Activated naive CD8-positive, alpha-beta T cell treated with anti-CD3 and anti-CD28 coated beads for 36 hours (primary cell): ENCODE measurements around the gene ANKRD61. TPM values are rescaled to one million over a fixed set of nuclear protein-coding genes. Genes with fewer than 3 reads are reported as not detected.
"Not testable (repeated sequence)": the region's sequence is repeated elsewhere in the genome, so short reads cannot be mapped to it uniquely, and the experiment has no call there.

Source experiments
- DNase-seq: peaks from one replicate; pipeline ENCODE4 v3.0.0; 2021
- H3K27ac Mint-ChIP-seq: one replicate; pipeline ENCODE4 v1.8.0; 2022; ENCODE audit warnings: mild to moderate bottlenecking, moderate library complexity, mixed read lengths
- H3K27me3 Mint-ChIP-seq: one replicate; pipeline ENCODE4 v1.8.0; 2022; ENCODE audit warnings: mild to moderate bottlenecking, mixed read lengths
- H3K36me3 Mint-ChIP-seq: one replicate; pipeline ENCODE4 v1.8.0; 2021; ENCODE audit warnings: mild to moderate bottlenecking, mixed read lengths
- H3K4me1 Mint-ChIP-seq: one replicate; pipeline ENCODE4 v1.8.0; 2021; ENCODE audit warnings: mixed read lengths
- H3K4me3 Mint-ChIP-seq: one replicate; pipeline ENCODE4 v1.8.0; 2022; ENCODE audit warnings: mild to moderate bottlenecking, moderate library complexity, mixed read lengths
- H3K9me3 Mint-ChIP-seq: one replicate; pipeline ENCODE4 v1.8.0; 2022; ENCODE audit warnings: mixed read lengths
- total RNA-seq, 2 experiments: library from RNA; stranded (reverse); gene quantifications; one replicate each; pipeline ENCODE4 v1.2.3, GENCODE V29; 2021

ANKRD61 gene
- total RNA-seq: under 1 TPM in 1 of 2 experiments, not detected in 1; 0.16 TPM

DNA sequence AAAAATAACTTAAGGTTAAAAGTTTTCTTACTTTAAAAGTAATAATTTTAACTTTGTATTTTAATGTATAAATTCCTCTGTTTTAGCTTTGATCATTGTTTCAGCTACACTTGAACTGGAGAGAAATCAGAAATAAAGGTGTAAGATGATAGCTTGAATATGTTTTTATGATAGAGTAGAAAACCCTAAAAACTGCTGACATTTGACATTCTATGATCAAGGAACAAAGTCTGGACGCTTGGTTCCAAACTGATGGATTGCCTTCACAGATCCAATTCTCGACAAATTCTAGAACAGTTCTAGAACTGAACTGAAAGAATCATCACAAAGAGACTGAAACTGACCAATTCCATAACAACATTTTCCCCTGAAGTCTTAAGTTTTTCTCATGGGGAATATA is at the start of gene ANKRD61:
ANKRD61 (plus strand) TSS at position 389 of the 400 bp plus-strand sequence; CDS start at position 389, 0 bp downstream.
- no peak for DNase-seq
- Mint-ChIP-seq H3K4me1 (peaks cover 12% of the 10 kb centered on the region), H3K4me3 (no peak within 1 kb of the TSS), H3K9me3 (no peaks in the 10 kb centered on the region), H3K36me3 (peaks cover 21% of the 10 kb centered on the region), H3K27me3 (no peaks in the 10 kb centered on the region), H3K27ac (no peak within 1 kb of the TSS)

DNA sequence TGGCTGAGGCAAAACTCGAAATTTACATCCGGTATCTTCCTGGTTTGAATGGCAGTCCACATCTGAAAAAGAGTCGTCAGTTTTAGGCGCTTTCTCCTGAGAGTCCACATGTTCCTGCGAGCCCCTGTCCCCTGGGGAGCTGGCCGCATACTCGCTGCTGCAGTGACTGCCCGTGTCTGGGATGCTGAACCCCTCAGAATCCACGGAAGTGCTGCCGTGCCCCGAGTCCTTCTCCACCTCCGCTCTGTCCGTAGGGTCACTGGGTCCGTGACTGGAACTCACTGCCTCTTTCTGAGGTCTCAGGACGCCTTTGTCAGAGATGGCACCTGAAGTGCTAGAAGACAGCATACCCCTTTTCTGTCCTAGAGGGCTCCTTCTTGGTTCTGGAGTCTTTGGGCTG is 44.1 kb upstream of the ANKRD61 start:
- H3K4me1 Mint-ChIP-seq, H3K9me3 Mint-ChIP-seq, H3K4me3 Mint-ChIP-seq, DNase-seq, H3K27me3 Mint-ChIP-seq, H3K27ac Mint-ChIP-seq: not testable (repeated sequence)
- peaks cover 17% of the 10 kb centered on the region for H3K36me3 Mint-ChIP-seq

DNA sequence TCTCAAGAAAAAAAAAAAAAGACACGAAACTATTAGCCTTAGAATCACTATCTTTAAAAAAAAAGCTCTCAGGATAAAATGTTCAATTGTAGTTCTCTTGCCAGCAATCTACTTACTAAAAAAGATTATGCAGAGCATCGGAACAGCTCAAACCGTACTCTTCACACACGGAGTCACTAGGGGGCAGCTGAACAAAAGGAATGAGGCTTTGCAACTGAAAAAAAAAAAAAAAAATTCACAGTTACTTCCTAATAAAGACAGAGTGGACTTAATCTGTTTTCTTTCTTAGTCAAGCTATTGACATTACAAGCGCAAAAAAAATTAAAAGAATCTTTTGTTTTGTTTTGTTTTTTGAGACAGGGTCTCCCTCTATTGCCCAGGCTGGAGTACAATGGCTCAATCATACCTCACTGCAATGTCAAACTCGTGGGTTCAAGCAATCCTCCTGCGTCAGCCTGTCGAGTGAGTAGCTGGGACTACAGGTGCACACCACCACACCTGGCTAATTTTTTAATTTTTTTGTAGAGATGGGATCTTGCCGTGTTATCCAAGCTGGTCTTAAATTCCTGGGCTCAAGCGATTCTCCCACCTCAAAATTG is 33.9 kb upstream of the ANKRD61 start:
- Mint-ChIP-seq H3K4me1 (no peaks in the 10 kb centered on the region), H3K36me3 (peaks cover 8% of the 10 kb centered on the region), H3K27ac (no peak overlapping the region), H3K9me3 (no peaks in the 10 kb centered on the region), H3K27me3 (no peaks in the 10 kb centered on the region), H3K4me3 (no peak overlapping the region)
- DNase-seq: no peak

DNA sequence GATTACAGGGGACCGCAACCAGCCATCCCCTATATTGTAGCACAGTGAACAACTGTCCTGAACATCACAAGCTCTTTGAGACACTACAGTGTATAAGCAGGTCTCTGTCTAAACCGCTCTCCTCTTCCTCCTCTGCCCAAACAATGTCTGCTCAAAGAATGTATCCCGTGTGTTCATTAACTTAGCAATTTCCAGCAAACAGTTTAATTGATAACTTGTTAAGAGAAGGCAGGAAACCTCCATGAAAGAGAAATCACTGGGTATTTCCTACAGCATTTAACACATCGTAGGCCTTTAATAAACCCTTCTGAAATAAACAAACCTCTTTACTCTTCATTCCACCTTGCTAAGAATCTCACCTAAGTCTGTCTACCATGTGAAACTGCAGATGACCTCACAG is 23.8 kb upstream of the ANKRD61 start:
- Mint-ChIP-seq H3K36me3 (peaks cover 15% of the 10 kb centered on the region), H3K27me3 (no peaks in the 10 kb centered on the region), H3K9me3 (no peaks in the 10 kb centered on the region), H3K4me3 (peak overlapping the region; percentile 87), H3K4me1 (peaks cover 33% of the 10 kb centered on the region), H3K27ac (peak overlapping the region; percentile 22)
- DNase-seq: no peak

DNA sequence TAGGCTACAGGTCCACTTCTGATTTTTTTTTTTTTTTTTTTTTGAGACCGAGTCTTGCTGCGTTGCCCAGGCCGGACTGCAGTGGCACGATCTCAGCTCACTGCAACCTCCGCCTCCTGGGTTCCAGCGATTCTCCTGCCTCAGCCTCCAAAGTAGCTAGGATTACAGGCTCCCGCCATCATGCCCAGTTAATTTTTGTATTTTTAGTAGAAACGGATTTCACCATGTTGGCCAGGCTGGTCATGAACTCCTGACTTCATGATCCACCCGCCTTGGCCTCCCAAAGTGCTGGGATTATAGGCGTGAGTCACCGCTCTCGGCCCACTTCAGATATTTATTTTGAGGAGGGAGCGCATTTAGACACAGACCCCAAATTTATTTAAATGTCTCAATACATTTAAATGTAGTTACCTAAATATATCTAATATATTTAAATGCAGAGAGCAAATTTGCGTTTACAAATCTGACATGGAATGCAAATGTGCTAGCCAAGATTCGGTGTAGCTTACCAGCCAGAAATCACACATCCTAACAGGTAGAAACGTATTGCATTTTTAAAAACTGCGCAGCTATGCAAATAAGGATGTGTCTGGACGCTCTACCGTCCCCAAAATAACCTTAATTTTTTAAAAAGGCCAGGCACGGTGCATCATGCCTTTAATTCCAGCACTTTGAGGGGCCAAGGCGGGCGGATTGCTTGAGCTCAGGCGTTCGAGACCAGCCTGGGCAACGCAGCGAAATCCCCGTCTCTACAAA is 23.2 kb upstream of the ANKRD61 start:
- H3K36me3 Mint-ChIP-seq: peaks cover 17% of the 10 kb centered on the region
- not testable (repeated sequence) for H3K27me3 Mint-ChIP-seq
- H3K27ac Mint-ChIP-seq: peak overlapping the region; percentile 95

DNA sequence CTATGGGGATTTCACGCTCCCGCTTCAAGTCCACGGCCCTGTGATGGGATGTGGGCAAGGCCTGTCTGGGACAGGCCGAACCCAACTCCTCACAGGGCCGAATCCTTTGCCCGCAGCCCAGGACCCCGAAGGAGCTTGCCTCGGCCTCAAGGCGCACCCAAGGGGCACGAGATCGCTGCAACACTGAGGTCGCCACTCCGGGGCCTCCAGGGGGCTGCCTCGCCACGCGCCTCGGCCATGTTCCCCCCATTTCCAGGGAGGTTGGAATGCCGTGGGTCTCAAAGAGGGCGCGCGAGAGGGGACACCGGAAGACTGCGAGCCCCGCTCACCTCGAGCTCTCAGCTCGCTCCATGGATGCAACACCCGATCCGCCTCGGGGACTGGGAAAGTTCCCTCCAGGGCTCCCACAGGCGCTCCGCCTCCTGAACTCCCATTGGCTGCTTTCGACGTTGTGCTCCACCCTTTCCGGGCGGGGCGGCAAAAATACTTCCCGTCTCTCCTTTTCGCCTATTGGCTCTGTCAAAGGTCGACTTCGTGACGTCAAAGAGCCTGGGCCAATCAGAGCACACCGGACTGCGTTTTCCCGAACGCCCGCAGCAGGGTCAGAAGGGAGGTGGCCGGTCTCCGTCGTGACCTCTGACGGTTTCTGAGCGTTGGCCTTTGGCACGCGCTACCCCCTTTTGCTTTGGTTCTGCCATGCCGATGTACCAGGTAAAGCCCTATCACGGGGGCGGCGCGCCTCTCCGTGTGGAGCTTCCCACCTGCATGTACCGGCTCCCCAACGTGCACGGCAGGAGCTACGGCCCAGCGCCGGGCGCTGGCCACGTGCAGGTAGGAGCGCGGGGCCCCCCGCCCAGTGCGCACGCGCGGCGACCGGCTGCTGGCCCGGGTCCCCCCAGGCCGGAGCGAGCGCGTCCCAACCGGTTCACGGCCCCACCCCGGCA is 22.2 kb upstream of the ANKRD61 start, which contains the start of the genes AIMP2 and PMS2:
AIMP2 (plus strand) TSS at position 605 of the 944 bp plus-strand sequence; CDS start at position 697, 92 bp downstream.
PMS2 (minus strand) TSS at position 382 of the 944 bp plus-strand sequence; CDS start at position 352, 30 bp downstream.
- Mint-ChIP-seq H3K27ac (peak within 1 kb of the TSS; percentile 95), H3K9me3 (no peaks in the 10 kb centered on the region), H3K4me1 (peaks cover 38% of the 10 kb centered on the region), H3K4me3 (peak within 1 kb of the TSS; percentile 87), H3K36me3 (peaks cover 17% of the 10 kb centered on the region), H3K27me3 (no peaks in the 10 kb centered on the region)
- peak; percentile 96 for DNase-seq

More for the DNA sequence above, 23.2 kb upstream of the ANKRD61 start:
- not testable (repeated sequence) for H3K9me3 Mint-ChIP-seq, DNase-seq
- H3K4me3 Mint-ChIP-seq: peak overlapping the region; percentile 87
- peaks cover 38% of the 10 kb centered on the region for H3K4me1 Mint-ChIP-seq

DNA sequence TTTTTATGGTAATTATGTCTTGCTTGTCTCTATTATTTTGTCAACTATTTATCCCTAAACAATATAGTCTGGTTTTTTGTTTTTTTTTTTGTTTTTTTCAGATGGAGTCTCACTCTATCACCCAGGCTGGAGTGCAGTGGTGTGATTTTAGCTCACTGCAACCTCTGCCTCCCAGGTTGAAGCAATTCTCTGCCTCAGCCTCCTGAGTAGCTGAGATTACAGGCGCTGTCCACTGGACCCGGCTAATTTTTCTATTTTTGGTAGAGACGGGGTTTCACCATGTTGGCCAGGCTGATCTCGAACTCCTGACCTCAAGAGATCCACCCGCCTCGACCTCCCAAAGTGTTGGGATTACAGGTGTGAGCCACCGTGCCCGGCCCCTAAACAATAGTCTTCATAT is 20.8 kb upstream of the ANKRD61 start:
- peaks cover 25% of the 10 kb centered on the region for H3K36me3 Mint-ChIP-seq
- H3K4me1 Mint-ChIP-seq: peaks cover 43% of the 10 kb centered on the region
- H3K9me3 Mint-ChIP-seq, DNase-seq, H3K27me3 Mint-ChIP-seq: not testable (repeated sequence)
- H3K4me3 Mint-ChIP-seq: peak overlapping the region; percentile 87
- H3K27ac Mint-ChIP-seq: peak overlapping the region; percentile 94

DNA sequence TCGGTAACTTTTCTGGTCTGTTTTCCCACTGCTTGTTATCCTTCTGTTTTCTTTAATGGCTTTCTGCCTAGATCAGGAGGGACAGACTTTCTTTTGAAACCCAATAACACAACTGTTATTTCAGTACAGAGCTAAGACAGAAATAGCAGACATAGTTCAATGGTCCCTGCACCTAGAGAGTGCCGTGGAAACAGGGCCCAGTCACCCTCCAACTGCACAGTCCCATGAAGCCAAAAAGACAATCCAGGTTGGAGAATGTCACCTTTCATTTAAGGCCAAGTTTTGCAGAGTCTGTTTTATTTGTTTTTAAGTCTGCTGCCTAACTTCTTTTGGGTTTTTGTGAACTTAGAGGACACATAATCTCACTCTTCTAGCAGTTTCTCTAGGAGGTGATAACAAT is 19.6 kb upstream of the ANKRD61 start:
- Mint-ChIP-seq H3K4me3 (no peak overlapping the region), H3K27ac (no peak overlapping the region), H3K9me3 (no peaks in the 10 kb centered on the region)

DNA sequence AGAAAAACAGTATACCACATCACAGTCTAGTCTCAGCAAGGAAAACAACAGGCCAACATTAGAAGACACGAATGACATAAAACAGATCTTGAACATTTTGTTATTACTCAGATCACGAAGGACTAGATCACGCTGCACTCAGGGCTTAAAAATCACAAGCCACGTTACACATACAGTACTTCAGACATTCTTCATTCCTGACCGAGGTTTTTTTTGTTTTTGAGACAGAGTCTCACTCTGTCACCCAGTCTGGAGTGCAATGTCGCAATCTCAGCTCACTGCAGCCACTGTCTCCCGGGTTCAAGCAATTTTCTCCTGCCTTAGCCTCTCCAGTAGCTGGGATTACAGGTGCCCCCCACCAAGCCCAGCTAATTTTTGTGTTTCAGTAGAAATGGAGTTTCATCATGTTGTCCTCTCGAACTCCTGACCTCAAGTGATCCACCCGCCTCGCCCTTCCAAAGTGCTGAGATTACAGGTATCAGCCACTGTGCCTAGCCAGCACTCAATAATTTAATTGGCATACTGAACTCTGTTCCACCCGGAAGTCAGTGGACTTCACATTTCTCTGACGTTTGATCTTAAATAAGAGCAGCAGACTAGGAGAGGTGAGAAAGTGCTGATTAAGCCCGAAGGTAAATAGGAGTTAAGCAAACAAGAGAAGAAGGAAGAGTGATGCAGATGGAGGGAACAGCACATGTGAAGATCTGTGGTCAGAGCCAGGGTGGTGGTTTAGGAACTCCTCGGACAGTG is 18.6 kb upstream of the ANKRD61 start:
- peaks cover 42% of the 10 kb centered on the region for H3K4me1 Mint-ChIP-seq
- H3K9me3 Mint-ChIP-seq: no peaks in the 10 kb centered on the region

More for the DNA sequence above, 19.6 kb upstream of the ANKRD61 start:
- Mint-ChIP-seq H3K4me1 (peaks cover 47% of the 10 kb centered on the region), H3K27me3 (no peaks in the 10 kb centered on the region), H3K36me3 (peaks cover 25% of the 10 kb centered on the region)
- DNase-seq: no peak

DNA sequence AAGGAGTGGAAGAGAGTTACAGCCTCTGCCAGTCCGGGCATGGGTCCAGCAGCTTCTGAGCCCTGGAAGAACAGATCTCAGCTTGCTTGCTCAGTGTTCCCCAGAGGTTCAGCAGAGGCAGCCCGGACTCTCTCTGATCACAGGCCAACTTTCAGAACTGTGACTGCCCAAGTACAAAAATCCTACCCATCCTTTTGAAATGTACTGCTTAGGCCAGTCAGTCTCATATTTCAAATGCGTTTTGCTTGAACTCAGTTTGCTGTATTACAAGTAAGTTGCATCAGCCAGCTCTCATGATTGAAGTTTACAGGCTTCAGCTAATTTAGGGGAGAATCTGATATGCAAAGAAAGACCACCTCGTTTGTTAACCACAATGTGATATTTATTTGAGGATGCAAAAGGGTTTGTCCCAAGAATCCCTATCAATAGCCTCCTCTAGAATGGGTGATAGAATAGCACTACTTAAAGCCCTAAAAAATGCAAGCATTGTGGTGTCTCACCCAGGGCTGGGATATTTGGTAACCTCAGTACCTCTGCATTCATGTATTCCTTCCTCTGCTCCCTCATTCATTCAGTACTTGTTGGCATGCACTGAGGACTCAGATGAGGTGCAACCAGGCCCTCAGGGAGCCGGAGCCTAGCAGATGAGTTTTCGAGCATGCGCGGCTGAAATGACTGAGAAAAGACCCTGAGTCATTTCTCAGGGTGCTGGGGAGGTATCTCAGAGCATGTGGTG is 15.1 kb upstream of the ANKRD61 start:
- DNase-seq: no peak
- Mint-ChIP-seq H3K36me3 (peaks cover 37% of the 10 kb centered on the region), H3K9me3 (no peaks in the 10 kb centered on the region), H3K4me3 (no peak overlapping the region), H3K27ac (peak overlapping the region; percentile 86), H3K4me1 (peaks cover 27% of the 10 kb centered on the region), H3K27me3 (no peaks in the 10 kb centered on the region)

More for the DNA sequence above, 18.6 kb upstream of the ANKRD61 start:
- no peak overlapping the region for H3K27ac Mint-ChIP-seq
- H3K4me3 Mint-ChIP-seq: no peak overlapping the region
- H3K36me3 Mint-ChIP-seq: peaks cover 25% of the 10 kb centered on the region
- DNase-seq: no peak
- no peaks in the 10 kb centered on the region for H3K27me3 Mint-ChIP-seq

DNA sequence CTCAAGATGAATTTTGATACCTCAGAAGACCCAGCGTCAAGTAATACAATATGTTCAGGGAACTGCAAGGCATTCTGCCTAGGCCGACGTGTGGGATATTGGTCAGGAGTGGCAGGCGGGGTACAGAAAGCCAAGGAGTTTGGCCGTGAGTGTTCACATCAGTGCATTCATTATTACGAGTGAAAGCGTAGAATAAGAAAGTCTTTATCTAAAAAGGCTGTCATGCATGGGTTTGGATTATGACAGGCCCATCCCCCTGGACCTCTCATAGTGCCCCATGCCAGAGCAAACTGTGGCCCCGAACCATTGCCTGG is 14.6 kb upstream of the ANKRD61 start:
- H3K27ac Mint-ChIP-seq: peak overlapping the region; percentile 86
- H3K36me3 Mint-ChIP-seq: peaks cover 38% of the 10 kb centered on the region
- no peak for DNase-seq
- peaks cover 26% of the 10 kb centered on the region for H3K4me1 Mint-ChIP-seq
- H3K27me3 Mint-ChIP-seq: no peaks in the 10 kb centered on the region
- no peaks in the 10 kb centered on the region for H3K9me3 Mint-ChIP-seq
- H3K4me3 Mint-ChIP-seq: no peak overlapping the region

DNA sequence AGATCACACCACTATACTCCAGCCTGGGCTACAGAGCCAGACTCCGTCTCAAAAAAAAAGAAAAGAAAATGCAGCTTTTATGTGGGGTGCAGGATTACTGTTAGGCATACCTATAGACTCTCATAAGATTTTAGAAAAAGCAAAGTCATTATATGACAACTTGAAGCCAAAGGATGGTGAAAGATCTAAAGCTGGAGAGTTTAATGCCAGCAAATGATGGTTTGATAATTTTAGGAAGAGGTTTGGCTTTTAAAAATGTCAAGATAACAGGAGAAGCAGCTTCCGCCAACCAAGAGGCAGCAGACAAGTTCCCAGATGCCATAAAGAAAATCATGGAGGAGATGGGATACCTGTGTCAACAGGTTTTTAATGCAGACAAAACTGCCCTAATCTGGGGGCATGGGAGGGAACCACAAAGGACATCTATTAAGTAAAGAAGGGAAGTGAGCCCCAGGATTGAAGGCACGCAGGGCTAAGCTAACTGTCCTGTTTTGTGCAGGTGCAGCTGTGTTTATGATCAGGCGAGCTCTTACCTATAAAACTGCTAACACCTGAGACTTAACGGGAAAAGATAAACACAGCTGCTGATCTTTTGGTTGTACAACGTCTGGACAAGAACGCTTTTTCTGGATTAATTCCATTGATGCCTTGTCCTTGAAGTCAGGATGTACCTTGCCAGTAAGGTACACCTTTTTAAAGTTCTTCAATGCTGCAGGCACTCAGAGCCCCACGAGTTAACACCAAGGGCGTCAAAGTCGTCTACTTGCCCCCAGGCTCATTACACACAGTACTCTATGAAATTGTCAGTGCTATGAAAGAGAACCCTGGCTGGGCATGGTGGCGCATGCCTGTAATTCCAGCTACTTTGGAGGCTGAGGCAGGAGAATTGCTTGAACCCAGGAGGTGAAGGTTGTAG is 10.5 kb upstream of the ANKRD61 start:
- Mint-ChIP-seq H3K9me3 (no peaks in the 10 kb centered on the region), H3K36me3 (peaks cover 47% of the 10 kb centered on the region), H3K4me3 (no peak overlapping the region), H3K27ac (peak overlapping the region; percentile 23), H3K4me1 (peaks cover 10% of the 10 kb centered on the region), H3K27me3 (no peaks in the 10 kb centered on the region)
- no peak for DNase-seq

DNA sequence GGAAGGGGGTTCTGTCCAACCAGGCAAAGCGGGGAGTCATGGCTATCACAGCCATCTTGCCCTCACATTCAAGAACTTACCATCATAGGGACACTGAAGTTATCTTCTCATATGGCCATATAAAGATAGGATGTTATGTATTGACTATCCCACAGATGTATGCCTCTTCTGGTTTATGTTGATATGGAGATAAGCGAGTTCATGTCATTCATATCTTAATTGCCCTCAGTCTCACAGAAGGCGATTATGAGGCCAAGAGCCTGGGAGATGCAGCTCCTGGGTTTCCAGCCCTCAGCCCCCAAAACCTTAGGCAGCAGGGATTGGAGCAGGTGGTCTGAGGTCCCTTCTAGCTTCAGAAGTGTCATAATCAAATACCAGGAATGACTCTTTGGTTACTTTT is 8.5 kb upstream of the ANKRD61 start:
- Mint-ChIP-seq H3K27me3 (no peaks in the 10 kb centered on the region), H3K4me3 (no peak overlapping the region), H3K4me1 (peaks cover 17% of the 10 kb centered on the region), H3K36me3 (peaks cover 62% of the 10 kb centered on the region), H3K9me3 (no peaks in the 10 kb centered on the region), H3K27ac (no peak overlapping the region)
- no peak for DNase-seq
